Daoy (cell line): ENCODE measurements around the gene ZNF600. TPM values are rescaled to one million over a fixed set of nuclear protein-coding genes. Genes with fewer than 3 reads are reported as not detected.
"Not testable (repeated sequence)": the region's sequence is repeated elsewhere in the genome, so short reads cannot be mapped to it uniquely, and the experiment has no call there.

Experiments used
- DNase-seq: peaks from one replicate; pipeline ENCODE4 v3.0.0-alpha.2; 2015; ENCODE audit warnings: low read depth
- total RNA-seq: library from RNA; depleted of rRNA; stranded (reverse); fragments of >200 nt; shearing (Covaris generic); gene quantifications from 2 replicates; pipeline ENCODE4 v1.2.3, GENCODE V29; 2014; rRNA removed

ZNF600 gene
- total RNA-seq, 1 experiment from 2014 or later, result 5.7 TPM

DNA sequence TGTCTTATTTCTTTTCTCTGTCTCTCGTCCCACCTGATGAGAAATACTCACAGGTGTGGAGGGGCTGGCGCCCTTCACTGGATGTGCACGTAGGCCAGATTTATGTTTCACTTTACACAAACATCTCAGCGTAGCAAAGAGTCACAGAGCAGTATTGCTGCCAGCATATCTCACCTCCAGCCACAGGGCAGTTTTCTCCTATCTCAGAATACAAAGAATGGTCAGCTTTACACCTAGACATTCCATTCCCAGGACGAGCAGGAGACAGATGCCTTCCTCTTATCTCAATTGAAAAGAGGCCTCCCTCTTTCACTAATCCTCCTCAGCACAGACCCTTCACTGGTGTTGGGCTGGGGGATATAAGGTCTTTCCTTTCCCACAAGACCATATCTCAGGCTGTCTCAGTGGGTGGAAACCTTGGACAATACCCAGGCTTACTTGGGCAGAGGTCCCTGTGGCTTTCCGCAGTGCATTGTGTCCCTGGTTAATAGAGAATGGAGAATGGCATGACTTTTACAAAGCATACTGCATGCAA is 44.6 kb downstream of the ZNF600 start:
- no peak for DNase-seq

- DNase-seq, result not testable (repeated sequence)
Observed at GRCh38 chr19:52741371-52741770, 45.2 kb downstream of the ZNF600 start.

GRCh38 chr19:52739576-52739975 is 47.0 kb downstream of the ZNF600 start:
- no peak for DNase-seq

DNA sequence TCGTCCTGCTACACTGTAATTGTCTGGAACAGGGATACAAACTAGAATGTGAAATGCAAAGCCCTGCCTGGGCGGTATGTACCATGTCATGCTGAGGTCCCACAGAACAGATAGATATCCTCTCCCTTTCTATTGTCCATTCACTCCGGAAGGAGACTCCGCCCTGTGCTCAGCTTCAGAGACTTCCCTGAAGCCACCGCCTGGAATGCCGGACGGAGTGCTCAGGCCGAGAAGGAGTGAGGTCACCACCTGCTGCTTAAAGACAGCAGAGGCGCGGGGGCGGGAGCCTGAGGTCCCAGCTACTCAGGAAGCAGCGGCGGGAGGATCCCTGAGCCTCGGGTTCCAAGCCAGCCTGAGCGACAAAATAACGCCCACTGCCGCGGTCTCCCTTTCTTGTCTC is 50.9 kb downstream of the ZNF600 start:
- DNase-seq, result peak; percentile 89

GRCh38 chr19:52734893-52735661 is 51.5 kb downstream of the ZNF600 start, which contains the start of gene ZNF611:
Gene ZNF611, minus strand, starts transcription at chr19:52735044. Its CDS starts 19,150 bp downstream, at chr19:52715894.
- peak; percentile 98 for DNase-seq

DNA sequence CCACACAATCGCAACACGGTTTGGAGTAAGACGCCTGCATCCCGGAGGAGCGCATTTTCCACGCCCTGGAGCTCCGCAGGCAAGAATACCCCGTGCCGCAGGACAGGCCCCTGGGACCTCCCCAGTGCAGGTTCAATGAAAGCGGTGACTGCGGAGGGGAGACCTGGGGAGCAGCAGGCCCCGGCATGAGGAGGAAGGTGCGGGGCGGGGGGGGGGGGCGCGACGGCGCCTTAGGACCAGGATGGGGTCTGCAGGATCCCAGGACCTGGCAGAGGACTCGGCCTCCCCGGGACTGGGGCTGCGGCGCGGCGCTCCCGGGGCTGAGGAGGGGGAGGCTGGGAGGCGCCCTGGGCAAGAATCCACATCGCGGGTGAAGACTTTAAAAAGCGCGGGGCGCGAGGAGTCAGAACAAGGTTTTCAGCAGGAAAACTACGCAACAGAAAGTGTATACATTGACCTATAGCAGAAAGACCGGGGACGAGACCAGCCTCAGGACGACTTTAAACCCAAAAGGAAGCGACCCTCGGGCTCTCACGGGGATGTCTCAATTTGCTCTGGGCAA is 52.2 kb downstream of the ZNF600 start:
- no peak for DNase-seq

- not testable (repeated sequence) for DNase-seq
Observed at GRCh38 chr19:52726051-52726450, 60.5 kb downstream of the ZNF600 start.

GRCh38 chr19:52725528-52725961 is 61.0 kb downstream of the ZNF600 start:
- no peak for DNase-seq

- DNase-seq, result no peak
Observed at GRCh38 chr19:52724701-52725514, 61.7 kb downstream of the ZNF600 start.

DNA sequence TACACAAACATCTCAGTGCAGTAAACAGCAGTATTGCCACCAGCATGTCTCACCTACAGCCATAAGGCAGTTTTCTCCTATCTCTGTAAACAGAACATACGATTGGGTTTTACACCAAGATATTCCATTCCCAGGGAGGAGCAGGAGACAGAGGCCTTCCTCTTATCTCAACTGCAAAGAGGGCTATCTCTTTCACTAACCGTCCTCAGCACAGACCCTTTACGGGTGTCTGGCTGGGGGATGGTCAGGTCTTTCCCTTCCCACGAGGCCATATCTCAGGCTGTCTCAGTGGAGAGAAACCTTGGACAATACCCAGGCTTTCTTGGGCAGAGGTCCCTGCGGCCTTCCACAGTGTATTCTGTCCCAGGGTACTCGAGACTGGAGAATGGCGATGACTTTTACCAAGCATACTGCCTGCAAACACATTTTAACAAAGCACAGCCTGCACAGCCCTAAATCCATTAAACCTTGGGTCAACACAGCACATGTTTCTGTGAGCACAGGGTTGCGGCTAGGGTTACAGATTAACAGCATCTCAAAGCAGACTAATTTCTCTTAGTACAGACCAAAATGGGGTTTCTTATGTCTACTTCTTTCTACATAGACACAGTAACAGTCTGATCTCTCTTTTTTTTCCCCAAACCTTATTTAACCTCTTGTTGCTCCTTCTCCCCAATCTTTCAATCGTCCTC is 62.5 kb downstream of the ZNF600 start:
- DNase-seq, result not testable (repeated sequence)

GRCh38 chr19:52722062-52723003 is 64.3 kb downstream of the ZNF600 start:
- DNase-seq, result peak; percentile 88

- not testable (repeated sequence) for DNase-seq
Observed at GRCh38 chr19:52720541-52720940, 66.0 kb downstream of the ZNF600 start.

DNA sequence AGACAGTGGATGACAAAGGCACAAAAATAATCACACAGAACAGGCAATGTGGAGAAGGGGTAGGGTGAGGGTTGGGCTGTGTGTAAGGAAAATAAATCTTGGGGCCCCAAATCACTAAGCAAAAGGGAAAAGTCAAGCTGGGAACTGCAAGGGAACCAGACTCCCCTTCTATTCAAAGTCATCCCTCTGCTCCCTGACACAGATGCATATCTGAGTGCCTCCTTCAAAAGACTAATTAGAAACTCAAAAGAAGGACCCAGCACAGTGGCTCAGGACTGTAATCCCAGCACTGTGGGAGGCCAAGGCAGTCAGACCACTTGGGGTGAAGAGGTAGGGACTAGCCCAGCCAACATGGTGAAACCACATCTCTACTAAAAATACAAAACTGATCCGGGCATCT is 70.1 kb downstream of the ZNF600 start:
- DNase-seq, result no peak

GRCh38 chr19:52715902-52716301 is 70.7 kb downstream of the ZNF600 start:
- peak; percentile 61 for DNase-seq

DNA sequence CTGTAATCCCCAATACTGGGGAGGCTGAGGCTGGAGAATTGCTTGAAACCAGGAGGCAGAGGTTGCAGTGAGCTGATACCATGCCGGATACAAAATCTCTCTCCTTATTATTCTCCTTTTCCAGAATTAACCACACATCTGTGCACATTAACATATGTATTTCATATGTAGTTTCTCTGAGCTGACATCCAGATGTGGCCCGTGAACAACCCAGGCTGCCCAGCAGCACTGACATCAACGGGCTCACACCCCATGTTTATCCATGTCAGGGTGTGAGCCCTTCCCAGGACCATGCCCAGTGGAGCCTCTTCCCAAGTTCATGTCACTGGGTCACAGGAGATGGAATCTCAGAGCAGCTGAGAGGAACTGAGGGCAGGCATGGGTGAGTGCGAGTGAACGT is 71.3 kb downstream of the ZNF600 start:
- not testable (repeated sequence) for DNase-seq

Other genes with a start within 250 kb of the ZNF600 start
- gene ZNF701, start 216.5 kb downstream of the ZNF600 start, total RNA-seq, result 6.3 and 11.7 TPM in 2 replicates
- gene ZNF83, start 148.4 kb downstream of the ZNF600 start, total RNA-seq, result 23.8 and 45.5 TPM in 2 replicates
- gene ZNF611, start 51.7 kb downstream of the ZNF600 start, total RNA-seq, result 12.5 and 15.0 TPM in 2 replicates
- gene ZNF28, start 34.8 kb upstream of the ZNF600 start, total RNA-seq, result 21.8 and 24.6 TPM in 2 replicates
- 22.6 and 24.5 TPM in 2 replicates for gene ZNF468, start 70.8 kb upstream of the ZNF600 start, total RNA-seq
- gene ZNF320, start 110.8 kb upstream of the ZNF600 start, total RNA-seq, result 7.6 and 10.5 TPM in 2 replicates
- 3.0 TPM in 2 replicates for gene ZNF888, start 136.6 kb upstream of the ZNF600 start, total RNA-seq
- 6.3 and 15.1 TPM in 2 replicates for gene ZNF816, start 176.1 kb upstream of the ZNF600 start, total RNA-seq
- gene ERVV-1, start 227.1 kb upstream of the ZNF600 start, total RNA-seq, result not detected in 2 replicates